ENCODE data around the gene THUMPD3. TPM values are rescaled to one million over a fixed set of nuclear protein-coding genes. Genes with fewer than 3 reads are reported as not detected.
A peak's percentile ranks its signal among the peaks of the same experiment; 100 is the strongest.

THUMPD3 gene
- total and polyA plus RNA-seq, 9 of the 15 experiments (the other 6 are each of a cell fraction or from before 2014, with no cell fraction given): 58.3 to 132 (median 113) TPM

GRCh38 chr3:9422712-9423424 lies 60.0 kb downstream of the THUMPD3 start (continued):
- TF ChIP-seq ATF4 (CRISPR knock-in tag; IDR thresholded peaks at IDR 0.05) (peak; percentile 99), ZBTB33 (CRISPR knock-in tag; IDR thresholded peaks at IDR 0.05) (peak; percentile 54), NCOA1 (IDR thresholded peaks at IDR 0.05; ENCODE audit: low read depth) (peak; percentile 40), KLF13 (tag; IDR thresholded peaks at IDR 0.05; ENCODE audit: borderline replicate concordance, low read depth) (peak; percentile 54; the same call in 1 of the 2 replicates), IFI16 (CRISPR knock-in tag; IDR thresholded peaks at IDR 0.05) (no peak; the same call in 1 of the 2 replicates), EP400 (IDR thresholded peaks at IDR 0.05) (peak; percentile 96), KLF16 (IDR thresholded peaks at IDR 0.05) (peak; percentile 33; the same call in 1 of the 2 replicates), ZKSCAN3 (CRISPR knock-in tag; IDR thresholded peaks at IDR 0.05) (no peak), HDAC1 (IDR thresholded peaks at IDR 0.05) (peak in 1 of 2 experiments; percentile 83; a peak in 2 of 4 replicates), ZNF133 (CRISPR knock-in tag; IDR thresholded peaks at IDR 0.05) (no peak), STAG1 (CRISPR knock-in tag; IDR thresholded peaks at IDR 0.05; ENCODE audit: borderline replicate concordance) (no peak), ZEB2 (IDR thresholded peaks at IDR 0.05) (peak; percentile 88), ZNF354B (CRISPR knock-in tag; IDR thresholded peaks at IDR 0.05) (peak; percentile 2; the same call in 1 of the 2 replicates), TBP (optimal IDR thresholded peaks at IDR 0.05; ENCODE audit: low read depth, low read length) (peak; percentile 22), ATF1 (CRISPR knock-in tag; IDR thresholded peaks at IDR 0.05) (no peak), ATF1 (tag; IDR thresholded peaks at IDR 0.05) (peak; percentile 74), ZNF586 (CRISPR knock-in tag; conservative IDR thresholded peaks at IDR 0.05) (no peak), NCOR1 (IDR thresholded peaks at IDR 0.05) (peak; percentile 40), ARID2 (IDR thresholded peaks at IDR 0.05) (peak; percentile 45; the same call in 1 of the 2 replicates), NR2C1 (IDR thresholded peaks at IDR 0.05) (no peak), NR2C1 (tag; IDR thresholded peaks at IDR 0.05) (peak; percentile 57), ZSCAN32 (CRISPR knock-in tag; IDR thresholded peaks at IDR 0.05) (peak; percentile 99), ZNF146 (CRISPR knock-in tag; IDR thresholded peaks at IDR 0.05; ENCODE audit: unreplicated experiment) (peak; percentile 7), TCF7L2 (IDR thresholded peaks at IDR 0.05; ENCODE audit: low read depth, low read length) (no peak)
- TF ChIP-seq, protein P1, sequence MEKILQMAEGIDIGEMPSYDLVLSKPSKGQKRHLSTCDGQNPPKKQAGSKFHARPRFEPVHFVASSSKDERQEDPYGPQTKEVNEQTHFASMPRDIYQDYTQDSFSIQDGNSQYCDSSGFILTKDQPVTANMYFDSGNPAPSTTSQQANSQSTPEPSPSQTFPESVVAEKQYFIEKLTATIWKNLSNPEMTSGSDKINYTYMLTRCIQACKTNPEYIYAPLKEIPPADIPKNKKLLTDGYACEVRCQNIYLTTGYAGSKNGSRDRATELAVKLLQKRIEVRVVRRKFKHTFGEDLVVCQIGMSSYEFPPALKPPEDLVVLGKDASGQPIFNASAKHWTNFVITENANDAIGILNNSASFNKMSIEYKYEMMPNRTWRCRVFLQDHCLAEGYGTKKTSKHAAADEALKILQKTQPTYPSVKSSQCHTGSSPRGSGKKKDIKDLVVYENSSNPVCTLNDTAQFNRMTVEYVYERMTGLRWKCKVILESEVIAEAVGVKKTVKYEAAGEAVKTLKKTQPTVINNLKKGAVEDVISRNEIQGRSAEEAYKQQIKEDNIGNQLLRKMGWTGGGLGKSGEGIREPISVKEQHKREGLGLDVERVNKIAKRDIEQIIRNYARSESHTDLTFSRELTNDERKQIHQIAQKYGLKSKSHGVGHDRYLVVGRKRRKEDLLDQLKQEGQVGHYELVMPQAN (IDR thresholded peaks at IDR 0.05; ENCODE audit: borderline replicate concordance): no peak
- TF ChIP-seq, protein P2, sequence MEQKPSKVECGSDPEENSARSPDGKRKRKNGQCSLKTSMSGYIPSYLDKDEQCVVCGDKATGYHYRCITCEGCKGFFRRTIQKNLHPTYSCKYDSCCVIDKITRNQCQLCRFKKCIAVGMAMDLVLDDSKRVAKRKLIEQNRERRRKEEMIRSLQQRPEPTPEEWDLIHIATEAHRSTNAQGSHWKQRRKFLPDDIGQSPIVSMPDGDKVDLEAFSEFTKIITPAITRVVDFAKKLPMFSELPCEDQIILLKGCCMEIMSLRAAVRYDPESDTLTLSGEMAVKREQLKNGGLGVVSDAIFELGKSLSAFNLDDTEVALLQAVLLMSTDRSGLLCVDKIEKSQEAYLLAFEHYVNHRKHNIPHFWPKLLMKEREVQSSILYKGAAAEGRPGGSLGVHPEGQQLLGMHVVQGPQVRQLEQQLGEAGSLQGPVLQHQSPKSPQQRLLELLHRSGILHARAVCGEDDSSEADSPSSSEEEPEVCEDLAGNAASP (IDR thresholded peaks at IDR 0.05): no peak
